ENCODE results near the gene CNOT6L.

CNOT6L gene

GRCh38 chr4:77665381-77666069 lies 153.6 kb downstream of the CNOT6L start:
- Histone ChIP-seq H3K36me3 (ENCODE audit: control insufficient read depth, insufficient read depth, low read length) (no peaks in the 10 kb centered on the region), H3K27ac (ENCODE audit: insufficient read depth, low read length, poor library complexity, severe bottlenecking) (no peak overlapping the region), H3K4me1 (ENCODE audit: control insufficient read depth, insufficient read depth, low read length, poor library complexity, severe bottlenecking) (no peaks in the 10 kb centered on the region), H3K4me3 (ENCODE audit: insufficient read depth, low read depth, low read length, poor library complexity, severe bottlenecking) (no peak overlapping the region), H3K27me3 (replicated peaks; ENCODE audit: control insufficient read depth, insufficient read depth, low read length, poor library complexity, severe bottlenecking) (no peaks in the 10 kb centered on the region), H3K9me3 (ENCODE audit: control insufficient read depth, low read length) (no peaks in the 10 kb centered on the region)
- DNase-seq = no peak
